ENCODE results near the gene HSPG2.
"Not testable (repeated sequence)": the region's sequence is repeated elsewhere in the genome, so short reads cannot be mapped to it uniquely, and the experiment has no call there.

HSPG2 gene

DNA sequence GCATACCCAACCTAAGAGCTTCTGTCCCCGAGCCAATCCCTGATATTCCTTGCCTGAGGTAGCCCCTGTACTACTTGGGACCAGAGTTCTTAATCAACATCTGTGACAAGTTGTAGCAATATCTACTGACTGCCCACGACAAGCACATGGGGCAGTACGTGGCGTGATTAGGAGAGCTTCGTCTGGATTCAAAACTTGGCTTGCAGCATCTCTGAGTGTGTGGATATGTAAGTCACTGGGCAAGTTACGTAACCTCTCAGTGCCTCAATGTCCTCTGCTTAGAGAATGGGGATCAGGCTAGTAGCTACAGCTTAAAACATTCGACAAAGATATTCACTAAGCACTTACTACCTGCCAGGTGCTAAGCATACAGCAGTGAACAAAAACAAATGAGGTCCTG lies 5.0 kb downstream of the HSPG2 start:
- no peak for DNase-seq (ENCODE audit: low spot score)

DNA sequence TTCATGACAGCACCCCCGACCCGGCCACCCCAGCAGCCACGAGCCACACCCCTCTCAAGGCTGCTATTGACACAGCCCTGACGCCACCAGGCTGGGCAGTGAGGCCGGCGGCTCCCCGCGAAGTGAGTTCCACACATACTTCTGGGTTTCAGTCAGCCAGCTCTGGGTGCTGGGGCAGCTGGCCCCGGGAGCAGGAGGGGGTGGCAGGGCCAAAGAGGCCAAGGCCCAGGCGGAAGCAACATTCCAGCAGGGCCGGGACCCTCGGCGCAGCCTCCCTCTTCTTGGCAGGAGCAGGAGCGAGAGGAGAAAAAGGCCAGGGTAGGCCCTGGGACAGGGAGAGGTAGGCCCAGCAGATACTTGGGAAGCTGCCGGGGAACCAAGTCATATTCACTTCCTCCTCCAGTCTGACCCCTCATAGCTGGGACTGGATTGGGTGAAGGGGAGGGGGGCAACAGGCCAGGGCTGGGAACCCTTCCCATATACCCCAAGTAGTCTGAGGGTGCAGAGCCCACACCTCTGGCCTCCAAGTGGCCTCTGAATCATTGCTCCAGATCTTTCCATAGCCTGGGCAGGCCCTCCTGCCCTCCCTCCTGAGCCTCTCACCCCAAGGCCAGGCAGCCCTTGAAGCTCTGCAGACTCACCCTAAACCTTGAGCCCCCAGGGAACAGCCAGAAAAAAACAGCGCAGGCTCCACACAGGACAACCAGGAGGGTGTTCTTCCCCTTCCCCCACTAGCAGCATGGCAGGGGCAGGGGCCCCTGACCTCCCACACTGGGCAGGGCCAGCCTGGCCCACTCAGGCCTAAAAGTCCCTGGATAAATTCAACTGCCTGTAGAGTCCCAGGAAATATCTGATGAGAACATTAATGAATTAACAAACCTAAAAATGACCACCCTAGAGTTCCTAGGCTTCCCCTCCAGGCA lies 5.7 kb downstream of the HSPG2 start:
- peak; percentile 58 for DNase-seq (ENCODE audit: low spot score)

DNA sequence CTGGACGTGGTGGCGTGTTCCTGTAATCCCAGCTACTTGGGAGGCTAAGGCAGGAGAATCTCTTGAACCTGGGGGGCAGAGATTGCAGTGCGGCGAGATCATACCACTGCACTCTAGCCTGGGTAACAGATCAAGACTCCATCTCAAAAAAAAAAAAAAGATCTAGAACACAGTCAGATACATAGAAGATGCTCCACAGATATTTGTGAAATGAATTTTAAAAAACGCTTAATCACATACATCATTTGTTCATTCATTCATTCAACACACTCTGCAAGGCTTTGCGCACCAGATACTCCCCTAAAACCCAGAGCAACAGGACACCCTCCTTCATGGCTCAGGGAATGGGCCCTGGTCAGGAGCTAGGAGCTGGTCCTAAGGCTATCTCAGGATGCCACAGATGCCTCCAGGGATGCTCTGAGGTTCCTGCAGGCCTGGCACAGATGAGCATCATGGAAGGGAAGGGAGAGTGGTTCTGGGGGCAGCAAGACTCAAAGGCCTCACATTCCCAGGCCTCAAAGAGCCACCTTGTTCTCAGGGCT lies 6.4 kb downstream of the HSPG2 start:
- DNase-seq (ENCODE audit: low spot score) = no peak

DNA sequence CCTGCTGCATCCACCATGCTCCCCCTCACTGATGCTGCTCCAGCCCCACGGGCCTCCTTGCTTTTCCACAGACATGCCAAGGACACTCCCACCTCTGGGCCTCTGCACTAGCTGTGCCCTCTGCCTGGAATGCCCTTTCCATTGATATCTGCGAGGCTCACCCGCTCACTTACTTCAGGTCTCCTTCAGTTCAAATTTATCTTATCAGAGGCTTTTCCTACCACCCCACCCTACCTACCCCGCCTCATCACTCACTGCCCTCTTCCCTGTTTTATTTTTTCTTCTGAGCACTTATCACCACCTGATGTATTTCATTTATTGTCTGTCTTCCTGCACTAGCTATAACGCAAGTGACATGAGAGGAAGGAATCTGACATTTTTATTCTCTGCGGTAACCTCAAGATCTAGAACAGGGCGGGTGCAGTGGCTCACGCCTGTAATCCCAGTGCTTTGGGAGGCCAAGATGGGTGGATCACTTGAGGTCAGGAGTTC lies 7.0 kb downstream of the HSPG2 start:
- DNase-seq (ENCODE audit: low spot score) = no peak

DNA sequence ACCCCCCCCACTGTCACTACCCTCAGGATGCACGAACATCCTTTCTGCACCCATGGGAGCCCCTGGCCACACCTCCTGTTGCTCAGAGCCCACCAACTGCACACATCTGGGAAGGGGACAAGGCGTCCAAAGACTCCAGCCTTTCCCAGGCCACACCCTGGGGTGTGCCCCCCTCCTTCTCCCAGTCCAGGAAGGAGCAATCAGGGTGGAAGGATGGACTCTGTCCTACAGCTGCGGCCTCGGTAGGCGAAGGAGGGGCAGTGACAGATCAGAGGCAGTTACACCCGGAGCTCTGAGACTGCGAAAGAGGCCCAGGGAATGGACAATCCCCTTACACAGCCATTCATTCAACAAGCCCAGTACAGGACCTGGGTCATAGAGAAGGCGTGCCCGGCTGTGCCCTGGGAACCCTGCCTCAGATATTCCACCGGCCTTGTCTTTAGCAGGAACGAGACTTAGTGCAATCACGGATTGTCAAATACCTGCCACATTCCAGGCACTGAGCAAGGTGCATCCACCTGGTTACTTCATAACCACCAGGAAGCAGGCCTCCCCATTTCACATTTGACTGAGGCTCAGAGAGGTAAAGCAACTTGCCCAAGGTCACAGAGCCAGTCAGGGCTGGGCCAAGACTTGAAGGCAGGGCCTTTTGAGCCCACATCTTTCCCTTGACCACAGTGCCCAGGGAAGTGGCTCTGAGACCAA lies 9.4 kb downstream of the HSPG2 start:
- DNase-seq (ENCODE audit: low spot score) = peak; percentile 63

DNA sequence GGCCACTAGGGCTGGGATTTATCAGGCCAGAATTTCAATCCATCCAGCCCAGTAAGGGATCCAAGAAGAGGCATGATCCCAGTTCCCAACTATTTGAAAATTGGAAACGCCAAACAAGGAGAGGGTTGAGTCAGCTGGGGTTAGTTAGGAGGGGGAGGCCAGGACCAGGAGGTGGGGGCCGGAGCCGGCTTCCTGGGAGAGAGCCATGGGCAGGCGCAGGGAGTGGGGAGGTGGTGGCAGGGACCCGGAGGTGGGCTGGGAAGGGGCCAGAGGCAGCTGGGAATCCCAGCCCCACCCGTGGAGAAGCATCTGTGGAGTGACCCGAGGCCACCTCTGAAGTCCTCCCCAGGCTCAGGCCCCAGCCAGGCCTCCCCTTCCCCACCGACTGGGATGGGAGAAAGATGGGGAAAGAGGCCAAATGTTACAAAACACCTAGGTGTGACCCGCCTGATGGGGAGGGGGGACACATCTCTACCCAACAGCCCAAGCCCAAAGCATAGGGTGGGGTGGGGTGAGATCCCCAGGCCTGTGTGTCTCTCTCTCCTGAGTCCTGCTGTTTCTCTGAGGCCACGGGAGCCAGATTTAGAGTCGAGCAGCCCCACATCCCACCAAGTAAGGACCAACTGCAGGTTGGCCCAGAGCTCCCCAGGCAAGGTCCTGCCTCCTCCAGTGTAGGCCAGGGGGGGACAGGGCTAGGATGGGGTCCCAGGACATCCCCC lies 10.1 kb downstream of the HSPG2 start:
- no peak for DNase-seq (ENCODE audit: low spot score)

DNA sequence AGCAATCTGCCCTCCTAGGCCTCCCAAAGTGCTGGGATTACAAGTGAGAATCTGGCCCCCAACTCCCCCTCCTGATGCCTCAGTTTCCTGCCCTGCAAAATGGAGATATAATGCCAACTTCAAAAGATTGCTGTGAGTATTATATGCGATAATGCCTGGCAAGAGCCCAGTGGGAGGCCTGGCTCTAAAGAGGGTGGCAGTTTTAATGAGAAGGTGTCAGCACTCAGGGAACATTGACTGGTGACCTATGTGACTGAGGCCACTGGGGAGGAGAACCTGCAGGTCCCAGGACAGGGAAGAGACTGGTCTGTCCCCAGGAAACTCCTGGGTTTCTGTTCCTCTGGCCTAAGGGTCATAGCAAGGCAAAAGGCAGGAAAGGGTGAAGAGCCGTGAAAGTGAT lies 11.0 kb downstream of the HSPG2 start:
- DNase-seq (ENCODE audit: low spot score) = no peak

DNA sequence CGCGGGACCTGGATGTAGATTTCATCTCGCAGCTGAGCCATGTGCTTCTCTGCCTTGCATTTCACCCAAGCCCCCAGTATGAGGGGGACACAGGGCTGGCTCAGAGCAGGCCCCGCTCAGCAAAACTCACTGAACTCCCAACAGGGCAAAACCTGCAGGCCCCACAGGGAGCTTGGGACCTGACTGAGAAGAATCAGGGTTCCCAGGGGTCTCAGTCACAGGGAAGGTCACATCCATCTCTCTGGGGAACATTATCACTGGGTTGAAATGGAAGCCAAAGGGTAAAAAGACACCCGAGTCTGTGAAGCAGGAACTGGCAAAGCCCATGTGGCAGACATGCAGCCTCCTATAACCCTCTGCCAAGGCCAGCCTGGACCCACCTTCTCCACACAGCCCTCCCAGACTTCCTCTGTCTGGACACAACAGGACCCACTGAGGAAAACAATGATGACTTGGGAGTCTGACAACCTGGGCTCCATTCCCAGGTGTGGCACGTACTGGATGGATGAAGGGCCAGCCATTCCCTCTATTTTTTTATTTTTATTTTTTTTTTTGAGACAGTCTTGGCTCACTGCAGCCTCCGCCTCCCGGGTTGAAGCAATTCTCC lies 11.7 kb downstream of the HSPG2 start:
- no peak for DNase-seq (ENCODE audit: low spot score)

DNA sequence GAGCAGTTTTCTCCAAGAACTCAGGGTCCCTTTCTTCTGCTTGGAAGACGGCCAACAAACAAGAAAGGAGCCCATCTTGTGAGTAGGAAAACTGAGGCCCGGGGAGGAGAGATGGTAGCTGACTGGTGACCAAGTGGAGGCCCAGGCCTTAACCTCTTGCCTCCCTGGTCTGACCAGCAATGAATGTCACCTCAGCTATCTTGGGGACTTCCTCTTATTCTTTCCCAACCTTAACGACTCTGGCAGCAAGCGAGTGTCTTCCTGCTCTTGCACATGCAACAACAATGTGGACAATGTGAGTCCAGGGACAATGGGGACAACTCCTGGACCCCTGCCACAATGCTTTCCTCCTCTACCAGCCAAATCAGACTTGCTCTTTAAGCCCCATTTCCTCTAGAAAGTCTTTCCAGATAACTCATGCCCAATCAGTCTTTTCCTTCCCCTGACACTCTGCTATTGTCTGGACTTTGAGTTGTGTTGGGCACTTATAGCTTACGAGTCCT lies 12.6 kb downstream of the HSPG2 start:
- DNase-seq (ENCODE audit: low spot score) = no peak

DNA sequence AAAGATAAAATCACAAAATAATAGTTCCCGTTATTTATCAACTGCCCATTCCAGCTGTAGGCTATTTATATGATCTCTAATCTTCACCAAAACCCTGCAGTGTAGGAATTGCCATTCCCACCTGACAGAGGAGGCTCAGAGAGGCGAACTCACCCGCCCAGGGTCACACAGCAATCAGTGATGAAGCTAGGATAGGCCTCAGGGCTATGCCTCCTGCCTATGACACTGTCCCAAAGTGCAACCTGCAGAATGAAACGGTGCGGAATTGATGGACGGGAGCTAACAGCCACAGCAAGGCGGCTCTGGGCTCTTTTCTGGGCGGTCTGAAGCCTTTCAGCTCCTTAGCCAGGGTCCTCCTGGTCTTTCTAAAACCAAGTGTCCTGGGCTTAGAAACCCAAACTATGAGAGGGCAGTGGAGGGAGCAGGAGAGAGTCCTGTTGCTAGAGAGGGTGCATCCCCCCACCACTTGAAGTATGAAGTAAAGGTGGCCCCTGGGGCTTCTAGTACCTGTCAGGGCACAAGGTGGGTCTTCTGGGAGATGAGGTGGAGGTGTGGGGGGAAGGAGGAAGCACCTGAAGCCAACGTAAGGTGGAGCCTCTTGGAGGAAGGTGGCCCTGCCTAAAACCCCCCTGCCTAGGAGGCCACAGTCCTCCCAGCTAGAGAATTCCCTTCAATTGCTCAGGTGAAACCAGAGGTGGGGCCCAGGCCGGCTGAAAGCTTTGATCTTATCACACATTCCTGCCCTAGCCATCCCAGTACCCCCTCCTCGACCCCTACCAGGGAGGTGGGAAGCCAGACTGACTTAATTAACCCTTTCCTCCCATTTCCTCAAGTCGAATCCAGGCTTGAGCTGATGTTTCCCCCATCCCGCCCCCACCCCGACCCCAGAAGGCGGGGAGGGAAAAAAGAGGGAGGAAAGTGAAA lies 14.8 kb downstream of the HSPG2 start:
- DNase-seq (ENCODE audit: low spot score) = no peak

DNA sequence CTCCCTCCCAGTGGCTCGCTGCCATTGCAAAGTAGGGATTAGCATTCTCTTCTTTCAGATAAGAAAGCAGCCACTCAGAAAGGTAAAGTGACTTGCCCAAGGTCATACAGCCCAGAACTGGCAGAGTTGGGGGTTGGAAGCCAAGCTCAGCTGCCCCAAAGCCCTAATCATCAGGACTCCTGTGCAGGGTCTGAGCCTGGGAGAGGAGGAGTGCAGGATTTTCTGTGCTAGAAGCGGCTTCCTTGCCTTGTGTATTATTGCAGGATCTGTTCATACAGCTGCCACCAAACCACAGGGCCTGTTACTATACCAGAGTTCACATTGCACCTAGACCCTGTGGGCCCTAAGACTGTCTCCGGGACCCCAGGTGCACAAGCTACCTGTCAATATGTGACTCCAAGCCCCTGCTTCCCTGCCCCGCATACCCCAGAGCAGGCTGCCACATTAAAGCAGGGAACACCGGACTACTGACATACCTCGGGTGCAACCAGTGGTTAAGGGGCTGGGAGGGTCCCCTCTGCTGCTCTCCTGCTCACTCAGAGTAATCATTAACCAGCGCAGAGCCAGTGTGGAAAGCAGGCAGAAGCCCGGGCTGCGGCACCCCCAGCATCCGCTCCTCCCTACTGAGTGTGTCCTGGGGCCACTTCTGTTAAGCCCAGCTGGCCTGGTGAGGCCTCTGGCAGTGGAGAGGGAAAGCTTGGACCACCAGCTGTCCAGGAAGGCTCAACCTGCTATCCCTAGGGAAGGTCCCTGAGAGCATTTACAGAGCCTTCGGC lies 15.8 kb downstream of the HSPG2 start:
- DNase-seq (ENCODE audit: low spot score) = no peak

DNA sequence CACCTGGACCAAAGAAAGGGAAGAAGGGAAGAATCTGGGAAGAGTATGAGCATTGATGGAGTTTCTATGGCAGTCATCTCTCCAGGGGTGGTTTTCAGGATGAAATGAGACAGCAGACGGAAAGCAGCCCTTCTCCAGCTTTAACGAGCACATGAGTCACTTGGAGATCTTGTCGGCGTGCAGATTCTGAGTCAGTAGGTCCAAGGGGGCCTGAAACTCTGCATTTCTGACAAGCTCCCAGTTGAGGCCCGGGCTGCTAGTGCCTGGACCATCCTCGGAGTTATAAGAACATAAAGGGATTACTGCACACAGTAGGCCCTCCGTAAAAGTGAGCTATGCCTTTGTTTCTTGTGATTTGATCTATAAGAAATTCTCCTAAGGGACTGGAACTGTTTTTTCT lies 17.6 kb downstream of the HSPG2 start:
- DNase-seq (ENCODE audit: low spot score) = no peak

DNA sequence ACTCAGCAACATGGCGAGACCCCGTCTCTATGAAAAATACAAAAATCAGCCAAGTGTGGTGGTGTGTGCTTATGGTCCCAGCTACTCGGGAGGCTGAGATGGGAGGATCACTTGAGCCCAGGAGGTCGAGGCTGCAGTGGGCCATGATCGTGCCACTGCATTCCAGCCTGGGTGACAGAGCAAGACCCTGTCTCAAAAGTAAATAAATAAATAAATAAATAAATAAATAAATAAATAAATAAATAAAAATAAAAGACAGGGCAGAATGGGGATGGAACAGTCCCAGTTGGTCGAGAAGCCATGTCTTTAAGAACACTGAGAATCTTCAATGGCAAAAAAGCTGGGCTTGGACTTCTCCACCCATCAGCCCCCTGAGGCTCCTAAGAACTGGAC lies 19.9 kb downstream of the HSPG2 start:
- DNase-seq (ENCODE audit: low spot score) = not testable (repeated sequence)

DNA sequence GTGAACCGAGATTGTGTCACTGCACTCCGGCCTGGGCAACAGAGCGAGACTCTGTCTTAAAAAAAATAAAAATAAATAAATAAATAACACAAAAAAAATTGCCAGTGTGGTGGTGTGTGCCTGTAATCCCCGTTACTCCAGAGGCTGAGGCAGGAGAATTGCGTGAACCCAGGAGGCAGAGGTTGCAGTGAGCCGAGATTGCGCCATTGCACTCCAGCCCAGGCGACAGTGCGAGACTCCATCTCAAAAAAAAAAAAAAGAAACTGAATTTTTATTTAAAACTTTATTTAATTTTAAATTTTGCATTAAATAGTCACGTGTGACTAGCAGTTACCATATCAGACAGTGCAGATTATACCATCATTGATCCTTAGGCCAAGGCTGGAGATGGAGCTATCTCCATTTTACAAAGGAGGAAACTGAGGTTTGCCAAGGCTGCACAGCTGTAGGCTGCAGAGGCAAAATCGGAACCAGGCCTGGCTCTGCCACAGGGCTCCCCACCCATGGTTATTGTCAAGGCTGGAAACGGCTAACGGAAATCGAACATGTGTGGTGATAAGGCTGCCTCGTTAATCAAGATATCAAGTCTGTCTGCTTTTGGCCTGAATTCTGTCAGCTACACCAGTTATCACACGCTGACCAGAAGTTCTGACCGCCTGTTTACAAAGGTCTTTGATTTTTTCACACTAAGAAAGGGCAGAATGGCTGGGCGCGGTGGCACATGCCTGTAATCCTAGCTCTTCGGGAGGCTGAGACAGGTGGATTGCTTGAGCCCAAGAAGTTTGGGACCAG lies 20.5 kb downstream of the HSPG2 start:
- DNase-seq (ENCODE audit: low spot score) = no peak

DNA sequence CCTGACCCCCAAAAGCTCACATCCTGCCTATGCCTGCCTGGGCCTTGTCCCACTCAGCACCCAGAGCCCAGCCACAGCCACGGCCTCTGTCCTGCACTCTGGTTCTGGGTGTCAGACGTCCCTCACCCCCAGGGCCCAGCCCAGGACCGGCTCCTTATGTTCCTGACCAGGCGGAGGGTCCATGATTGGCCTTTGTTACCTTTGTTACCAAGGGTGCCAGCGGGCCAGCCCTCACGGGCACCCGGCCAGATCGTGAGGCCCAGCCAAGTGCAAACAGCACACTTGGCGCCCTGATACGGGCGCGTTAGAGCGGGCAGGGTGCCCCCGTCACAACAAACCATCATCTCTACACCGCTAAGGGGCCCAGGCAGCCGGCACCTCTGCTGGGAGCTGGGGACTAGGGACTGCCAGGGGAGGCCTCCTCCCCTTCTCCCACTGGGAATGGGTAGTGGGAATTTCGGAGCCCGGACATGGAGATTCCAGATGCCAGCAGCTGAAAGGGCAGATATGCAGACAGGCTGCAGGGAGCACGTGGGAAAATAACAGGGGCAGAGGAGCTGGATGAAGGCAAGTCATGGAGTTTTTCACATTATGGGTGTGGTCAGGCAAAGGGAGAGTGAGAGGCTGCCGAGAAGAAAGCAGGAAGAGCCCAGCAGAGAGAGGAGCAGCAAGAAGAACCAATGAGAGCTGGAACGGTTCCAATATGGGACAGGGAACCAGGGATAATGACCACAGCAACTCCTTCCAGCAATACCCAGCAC lies 22.1 kb downstream of the HSPG2 start:
- DNase-seq (ENCODE audit: low spot score) = no peak

DNA sequence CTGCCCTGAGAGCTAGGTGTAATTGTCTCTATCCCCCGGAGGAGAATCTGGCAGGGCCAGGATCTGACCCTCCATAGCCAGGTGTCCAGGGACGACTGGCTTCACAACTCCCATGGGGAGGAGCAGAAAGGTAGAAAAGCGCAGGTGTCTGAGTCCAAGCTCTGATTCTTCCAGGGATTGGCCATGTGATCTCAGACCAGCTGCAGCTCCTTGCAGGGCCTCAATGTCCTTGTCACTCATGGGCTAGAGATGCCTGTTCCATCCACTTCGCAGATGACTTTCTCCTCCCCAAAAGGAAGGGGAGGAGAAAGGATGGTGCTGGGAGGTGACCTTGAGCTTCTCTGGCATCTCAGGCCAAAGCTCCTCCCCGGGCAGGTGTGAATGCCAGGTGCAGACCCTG lies 22.7 kb downstream of the HSPG2 start:
- DNase-seq (ENCODE audit: low spot score) = no peak

DNA sequence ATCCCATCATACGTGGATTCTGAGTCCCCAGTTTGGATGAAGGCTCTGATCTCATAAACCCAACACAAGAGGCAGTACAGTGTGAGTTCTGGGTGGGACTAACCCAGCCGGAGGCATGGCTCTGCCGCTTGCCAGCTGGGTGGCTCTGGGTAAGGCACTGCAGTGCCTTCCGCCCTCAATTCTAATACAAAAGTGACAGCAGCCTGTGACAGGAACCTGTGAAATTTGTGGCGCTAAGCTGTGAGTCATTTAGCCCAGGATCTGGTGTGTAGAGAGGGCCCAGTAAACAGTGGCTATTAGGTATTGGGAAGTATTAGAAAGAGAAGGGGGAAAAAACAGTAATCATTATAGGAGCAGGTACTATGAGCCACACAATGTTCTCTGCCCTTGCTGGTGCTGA lies 23.3 kb downstream of the HSPG2 start:
- DNase-seq (ENCODE audit: low spot score) = no peak

DNA sequence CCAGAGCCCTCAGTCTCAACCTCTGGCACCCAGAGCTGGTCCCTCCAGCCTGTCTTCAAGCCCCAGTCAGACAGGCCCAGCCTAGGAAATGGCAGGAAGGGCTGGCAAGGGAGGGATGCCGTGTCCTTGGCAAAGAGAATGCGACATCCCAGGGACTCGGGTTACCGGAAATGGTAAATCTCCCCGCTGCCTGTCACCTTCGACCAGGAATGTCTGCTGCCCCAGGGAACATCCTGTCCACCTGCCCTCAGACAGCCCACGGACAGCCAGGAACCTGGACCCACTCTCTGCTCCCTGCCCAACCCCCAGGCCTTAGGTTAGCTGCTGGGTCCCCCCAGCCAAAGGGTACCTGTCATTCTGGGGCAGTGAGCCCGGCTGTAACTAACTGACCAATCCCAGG lies 23.9 kb downstream of the HSPG2 start:
- DNase-seq (ENCODE audit: low spot score) = no peak

Measured in LoVo (cell line).